NCI-H2227 treated with DMSO at 0.1 percent for 48 hours (cell line): ENCODE data around the gene FXYD5.

ENCODE experiments used
- DNase-seq: peaks from one replicate; lab custom pipeline; 2025; lab: John Stamatoyannopoulos, UW

Gene FXYD5

DNA sequence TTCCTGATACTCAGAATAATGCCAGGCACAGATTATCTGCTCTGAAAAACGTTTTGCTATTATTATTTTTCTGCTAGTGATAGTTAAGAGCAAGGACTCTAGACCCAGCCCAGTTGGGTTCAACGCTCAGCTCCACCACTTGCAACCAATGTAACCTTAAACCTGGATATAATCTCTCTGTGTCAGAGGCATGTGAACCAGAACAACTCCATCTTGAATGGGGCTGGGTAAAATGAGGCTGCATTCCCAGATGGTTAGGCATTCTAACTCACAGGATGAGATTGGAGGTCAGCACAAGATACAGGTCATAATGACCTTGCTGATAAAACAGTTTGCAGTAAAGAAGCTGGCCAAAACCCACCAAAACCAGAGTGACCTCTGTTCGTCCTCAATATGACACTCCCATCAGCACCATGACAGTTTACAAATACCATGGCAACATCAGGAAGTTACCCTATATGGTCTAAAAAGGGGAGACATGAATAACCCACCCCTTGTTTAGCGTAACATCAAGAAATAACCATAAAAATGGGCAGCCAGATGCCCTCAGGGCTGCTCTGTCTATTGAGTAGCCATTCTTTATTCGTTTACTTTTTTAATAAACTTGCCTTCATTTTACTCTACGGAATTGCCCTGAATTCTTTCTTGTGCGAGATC, 60.4 kb downstream of the FXYD5 start:
- no peak for DNase-seq

DNA sequence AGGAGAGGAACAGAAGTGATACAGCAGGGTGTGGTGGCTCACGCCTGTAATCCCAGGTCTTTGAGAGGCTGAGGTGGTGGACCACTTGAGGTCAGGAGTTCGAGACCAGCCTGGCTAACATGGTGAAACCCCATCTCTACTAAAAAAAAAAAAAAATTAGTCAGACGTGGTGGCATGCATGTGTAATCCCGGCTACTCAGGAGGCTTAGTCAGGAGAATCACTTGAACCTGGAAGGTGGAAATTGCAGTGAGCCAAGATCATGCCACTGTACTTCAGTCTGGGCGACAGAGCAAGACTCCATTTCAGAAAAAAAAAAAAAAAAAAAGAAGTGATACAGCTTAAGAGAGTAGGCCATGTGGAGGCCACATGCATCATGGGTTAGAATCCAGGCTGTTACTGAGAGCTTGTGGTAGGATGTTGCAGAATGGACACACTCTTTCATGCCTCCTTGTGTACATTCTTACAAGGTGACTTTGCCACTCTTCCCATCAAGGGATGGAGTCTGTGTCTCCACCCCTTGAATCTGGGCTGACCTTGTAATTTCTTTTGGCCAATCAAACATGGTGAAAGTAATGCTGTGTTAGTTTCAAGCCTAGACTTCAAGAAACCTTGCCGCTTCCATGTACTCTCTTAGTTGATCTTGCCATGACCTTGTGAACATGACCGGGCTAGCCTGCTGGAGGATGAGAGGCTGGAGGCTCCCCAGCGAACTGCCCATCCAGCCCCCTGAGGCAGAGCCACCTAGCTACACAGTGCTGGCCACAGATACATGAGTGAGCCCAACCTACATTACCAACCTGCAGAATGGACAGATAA, 61.7 kb downstream of the FXYD5 start:
- no peak for DNase-seq

DNA sequence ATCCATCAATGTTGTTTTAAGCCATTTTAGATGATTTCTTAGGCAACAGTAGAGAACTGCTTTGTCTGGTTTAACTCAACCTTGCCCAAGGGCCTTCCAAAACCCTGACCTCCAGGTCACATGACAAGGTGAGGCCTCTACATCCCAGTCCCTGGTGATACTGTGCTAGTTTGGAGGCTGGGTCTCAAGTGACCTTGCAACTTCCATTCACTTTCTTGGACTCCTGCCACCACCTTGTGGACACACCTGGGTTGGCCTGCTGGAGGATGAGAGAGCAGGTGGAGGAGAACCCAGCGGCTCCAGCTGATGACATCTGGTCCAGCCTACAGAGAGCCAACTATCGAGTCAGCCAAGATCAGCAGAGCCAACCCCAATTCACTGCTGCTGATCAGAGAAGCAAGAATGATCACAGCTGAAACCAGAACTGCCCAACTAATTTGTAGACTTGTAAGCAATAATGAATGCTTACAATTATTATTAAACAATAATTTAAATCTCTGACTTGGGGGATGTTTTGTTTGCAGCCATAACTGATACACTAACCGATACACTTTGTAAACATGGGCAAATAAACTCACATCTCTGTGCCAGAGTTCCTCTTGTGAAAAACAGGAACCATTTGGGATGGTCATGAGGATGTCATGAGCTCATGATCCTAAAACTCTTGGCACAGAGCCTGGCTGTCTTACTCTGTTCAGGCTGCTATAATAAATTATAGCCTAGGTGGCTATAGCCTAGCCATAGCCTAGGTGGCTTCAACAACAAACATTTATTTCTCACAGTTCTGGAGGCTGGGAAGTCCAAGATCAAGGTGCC, 62.5 kb downstream of the FXYD5 start:
- DNase-seq = no peak

DNA sequence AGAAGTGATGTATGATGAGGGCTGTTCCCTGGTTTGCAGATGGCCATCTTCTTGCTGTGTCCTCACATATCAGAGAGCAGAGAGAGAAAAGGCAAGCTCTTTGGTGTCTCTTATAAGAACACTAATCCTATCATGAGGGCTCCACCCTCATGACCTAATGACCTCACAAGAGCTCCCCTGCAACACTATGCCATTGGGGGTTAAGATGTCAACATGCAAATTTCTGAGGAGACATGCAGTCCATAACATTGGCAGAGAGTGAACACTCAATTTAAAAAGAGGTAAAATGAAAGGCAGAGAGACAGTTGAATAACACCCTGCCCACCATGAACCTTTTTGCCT, 63.1 kb downstream of the FXYD5 start:
- no peak for DNase-seq

DNA sequence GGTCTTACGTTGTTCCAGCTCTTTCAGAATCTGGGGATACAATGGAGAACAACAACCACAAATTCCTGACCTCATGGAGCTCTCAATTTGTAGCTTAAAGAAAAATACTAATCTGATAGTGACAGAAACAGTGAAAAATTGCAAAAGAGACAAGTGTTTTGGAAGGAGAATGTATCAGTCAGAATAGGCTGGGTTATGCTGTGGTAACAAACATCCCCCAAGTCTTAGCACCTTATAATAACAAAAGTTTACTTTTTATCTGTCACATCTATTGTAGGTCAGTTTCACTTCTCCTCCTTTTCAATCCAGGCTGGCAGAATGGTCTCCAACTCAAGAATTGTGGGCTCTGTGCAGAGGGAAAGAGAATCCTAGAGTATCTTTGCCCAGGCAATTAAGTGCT, 64.5 kb downstream of the FXYD5 start:
- no peak for DNase-seq
